Pons (tissue), 1 donor: ENCODE measurements around the gene HELQ.
"Not testable (repeated sequence)": the region's sequence is repeated elsewhere in the genome, so short reads cannot be mapped to it uniquely, and the experiment has no call there.

Experiments used
- DNase-seq: peaks from one replicate; pipeline ENCODE4 v3.0.0-alpha.2; 2016; ENCODE audit warnings: low spot score

HELQ gene, protein sequence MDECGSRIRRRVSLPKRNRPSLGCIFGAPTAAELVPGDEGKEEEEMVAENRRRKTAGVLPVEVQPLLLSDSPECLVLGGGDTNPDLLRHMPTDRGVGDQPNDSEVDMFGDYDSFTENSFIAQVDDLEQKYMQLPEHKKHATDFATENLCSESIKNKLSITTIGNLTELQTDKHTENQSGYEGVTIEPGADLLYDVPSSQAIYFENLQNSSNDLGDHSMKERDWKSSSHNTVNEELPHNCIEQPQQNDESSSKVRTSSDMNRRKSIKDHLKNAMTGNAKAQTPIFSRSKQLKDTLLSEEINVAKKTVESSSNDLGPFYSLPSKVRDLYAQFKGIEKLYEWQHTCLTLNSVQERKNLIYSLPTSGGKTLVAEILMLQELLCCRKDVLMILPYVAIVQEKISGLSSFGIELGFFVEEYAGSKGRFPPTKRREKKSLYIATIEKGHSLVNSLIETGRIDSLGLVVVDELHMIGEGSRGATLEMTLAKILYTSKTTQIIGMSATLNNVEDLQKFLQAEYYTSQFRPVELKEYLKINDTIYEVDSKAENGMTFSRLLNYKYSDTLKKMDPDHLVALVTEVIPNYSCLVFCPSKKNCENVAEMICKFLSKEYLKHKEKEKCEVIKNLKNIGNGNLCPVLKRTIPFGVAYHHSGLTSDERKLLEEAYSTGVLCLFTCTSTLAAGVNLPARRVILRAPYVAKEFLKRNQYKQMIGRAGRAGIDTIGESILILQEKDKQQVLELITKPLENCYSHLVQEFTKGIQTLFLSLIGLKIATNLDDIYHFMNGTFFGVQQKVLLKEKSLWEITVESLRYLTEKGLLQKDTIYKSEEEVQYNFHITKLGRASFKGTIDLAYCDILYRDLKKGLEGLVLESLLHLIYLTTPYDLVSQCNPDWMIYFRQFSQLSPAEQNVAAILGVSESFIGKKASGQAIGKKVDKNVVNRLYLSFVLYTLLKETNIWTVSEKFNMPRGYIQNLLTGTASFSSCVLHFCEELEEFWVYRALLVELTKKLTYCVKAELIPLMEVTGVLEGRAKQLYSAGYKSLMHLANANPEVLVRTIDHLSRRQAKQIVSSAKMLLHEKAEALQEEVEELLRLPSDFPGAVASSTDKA

GRCh38 chr4:83455281-83456183 is at the start of gene HELQ, which contains the start of gene MRPS18C:
HELQ (minus strand) TSS chr4:83455823; CDS start chr4:83455693, 130 bp downstream.
MRPS18C (plus strand) TSS chr4:83456058; CDS start chr4:83456078, 20 bp downstream.
- peak; percentile 98 for DNase-seq

- no peak for DNase-seq
These were observed 49.4 kb upstream of the HELQ start for GRCh38 chr4:83504996-83505395.

- DNase-seq = no peak
These were observed 48.9 kb upstream of the HELQ start for GRCh38 chr4:83504503-83504902.

DNA sequence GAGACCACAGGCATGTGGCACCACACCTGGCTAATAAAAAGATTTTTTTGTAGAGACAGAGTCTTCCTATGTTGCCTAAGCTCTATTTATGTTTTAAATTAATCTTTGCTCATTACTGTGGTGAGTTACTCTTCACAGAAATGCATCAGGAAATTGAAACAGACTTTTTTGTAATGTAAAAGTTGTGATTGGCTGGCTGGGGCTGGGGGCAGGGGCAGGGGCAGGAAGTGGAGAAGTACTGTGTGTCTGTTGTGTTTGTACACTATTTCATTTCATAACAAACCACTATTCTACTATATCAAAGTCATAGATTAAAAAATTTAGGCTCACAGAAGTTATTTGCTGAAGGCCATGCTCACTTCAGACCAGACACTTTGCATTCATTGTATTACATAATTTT is 48.4 kb upstream of the HELQ start:
- DNase-seq = no peak

DNA sequence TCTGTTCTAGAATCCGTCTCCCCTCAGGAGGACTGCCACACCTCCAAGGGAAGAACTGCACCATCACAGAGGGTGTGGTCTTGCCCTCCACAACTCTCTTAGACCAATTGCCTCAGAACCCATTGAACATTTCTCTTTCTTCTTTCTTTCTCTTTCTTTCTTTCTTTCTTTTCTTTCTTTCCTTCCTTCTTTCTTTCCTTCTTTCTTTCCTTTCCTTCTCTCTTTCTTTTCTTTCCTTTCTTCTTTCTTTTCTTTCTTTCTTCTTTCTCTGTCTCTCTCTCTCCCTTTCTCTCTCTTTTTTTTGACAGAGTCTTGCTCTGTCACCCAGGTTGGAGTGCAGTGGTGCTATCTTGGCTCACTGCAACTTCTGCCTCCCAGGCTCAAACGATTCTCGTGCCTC is 46.0 kb upstream of the HELQ start:
- DNase-seq = not testable (repeated sequence)

DNA sequence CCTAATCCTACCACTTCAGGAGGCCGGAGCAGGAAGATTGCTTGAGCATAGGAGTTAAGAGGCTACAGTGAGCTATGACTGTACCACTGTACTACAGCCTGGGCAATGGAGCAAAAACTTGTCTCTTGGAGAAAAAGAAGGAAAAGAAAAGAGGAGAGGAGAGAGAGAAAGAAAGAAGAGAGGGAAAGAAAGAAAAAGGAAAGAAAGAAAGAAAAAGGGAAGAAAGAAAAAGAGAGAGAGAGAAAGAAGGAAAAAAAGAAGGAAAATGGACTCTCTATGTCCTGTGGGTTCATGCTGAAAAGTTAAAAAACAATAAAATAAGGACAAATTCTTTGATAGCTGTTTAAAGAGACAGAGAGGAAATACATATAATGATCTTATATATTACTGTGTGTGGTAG is 42.6 kb upstream of the HELQ start:
- no peak for DNase-seq

- DNase-seq = not testable (repeated sequence)
These were observed 40.7 kb upstream of the HELQ start for GRCh38 chr4:83496085-83496917.

GRCh38 chr4:83490876-83491450 is 35.3 kb upstream of the HELQ start:
- DNase-seq = no peak

DNA sequence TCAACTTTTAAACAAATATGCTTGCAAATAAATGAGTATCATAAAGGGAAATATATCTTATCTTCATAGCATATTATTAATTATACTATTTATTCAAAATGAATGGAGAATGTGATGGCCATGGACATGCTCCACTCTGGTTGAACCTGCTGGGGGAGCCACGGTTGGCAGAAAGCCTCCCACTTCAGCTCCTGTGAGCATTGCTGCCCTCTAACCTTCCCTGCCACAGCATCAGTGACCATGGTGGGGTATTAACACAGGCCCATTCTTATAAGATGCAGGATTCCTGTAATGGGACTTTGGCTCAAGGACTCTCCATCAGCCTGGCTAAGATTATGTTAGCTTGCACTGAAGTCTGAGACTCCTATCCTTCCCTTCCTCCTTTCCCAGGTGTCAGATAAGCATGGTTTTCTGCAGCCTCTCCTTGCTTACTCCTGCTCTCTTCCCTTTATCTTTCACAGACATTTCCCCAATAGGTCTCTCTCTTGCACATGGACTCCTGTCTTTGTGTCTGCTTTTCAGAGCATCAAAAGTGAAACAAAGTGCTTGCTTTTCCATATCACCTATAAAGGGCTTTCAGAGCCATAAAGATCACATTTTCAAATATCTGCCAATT is 34.2 kb upstream of the HELQ start:
- no peak for DNase-seq

- no peak for DNase-seq
These were observed 31.0 kb upstream of the HELQ start for GRCh38 chr4:83486457-83487129.

- peak; percentile 94 for DNase-seq
These were observed 29.2 kb upstream of the HELQ start, which contains the start of gene ABRAXAS1 for GRCh38 chr4:83484500-83485461. ABRAXAS1 (minus strand) TSS chr4:83485100; CDS start chr4:83485072, 28 bp downstream.

DNA sequence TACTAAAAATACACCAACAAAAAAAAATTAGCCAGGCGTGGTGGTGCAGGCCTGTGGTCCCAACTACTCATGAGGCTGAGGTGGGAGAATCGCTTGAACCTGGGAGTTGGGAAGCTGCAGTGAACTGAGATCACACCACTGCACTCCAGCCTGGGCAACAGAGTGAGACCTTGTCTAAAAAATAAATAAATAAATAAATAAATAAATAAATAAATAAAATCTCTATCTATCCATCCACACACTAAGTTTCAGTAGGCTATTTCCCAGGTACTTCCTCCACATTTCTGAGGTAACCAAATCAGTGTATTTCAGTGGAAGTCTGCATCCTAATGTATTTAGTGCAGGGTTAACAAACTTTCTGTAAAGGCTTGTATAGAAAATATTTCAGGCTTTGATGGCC is 18.3 kb upstream of the HELQ start:
- no peak for DNase-seq

GRCh38 chr4:83473423-83473822 is 17.8 kb upstream of the HELQ start:
- DNase-seq = no peak

DNA sequence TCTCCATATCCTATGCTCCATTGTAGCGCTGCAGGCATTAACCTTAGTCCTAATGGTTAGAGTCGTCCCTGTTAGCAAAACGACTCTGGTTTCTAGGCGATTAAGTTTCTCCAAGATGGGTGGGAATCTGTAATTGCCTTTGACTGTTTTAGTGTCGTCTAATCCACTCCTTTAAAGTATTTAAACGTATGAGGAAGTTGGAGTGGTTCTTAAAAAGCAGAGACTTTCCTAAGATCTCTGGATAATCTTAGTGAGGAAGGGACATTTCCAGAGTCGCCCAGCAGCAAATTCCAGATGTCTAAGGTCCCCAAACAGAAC is 520 bp upstream of the HELQ start:
- DNase-seq = no peak

GRCh38 chr4:83454686-83455085 is 937 bp downstream of the HELQ start:
- peak; percentile 22 for DNase-seq

DNA sequence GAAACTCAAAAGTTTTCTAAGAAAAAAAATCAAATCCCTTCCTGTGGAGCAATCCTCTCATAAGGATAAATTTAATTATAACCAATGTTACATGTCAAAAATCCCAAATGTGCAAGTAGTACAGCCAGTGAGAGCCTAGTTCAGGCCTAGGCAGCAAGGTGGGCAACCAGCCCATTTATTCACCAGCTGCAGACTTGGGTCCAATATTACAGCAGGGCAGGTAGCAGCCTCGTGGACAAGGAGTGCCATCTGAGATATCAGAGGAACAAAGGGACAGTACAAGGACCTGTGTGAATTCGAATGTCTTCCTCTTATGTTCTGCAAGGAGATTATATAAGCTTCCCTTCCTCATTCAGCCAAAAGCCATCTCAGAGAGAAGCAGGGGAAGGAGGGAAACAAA is 6.6 kb downstream of the HELQ start:
- DNase-seq = no peak

GRCh38 chr4:83440899-83441298 is 14.7 kb downstream of the HELQ start:
- no peak for DNase-seq
